LNCAP (cell line): ENCODE data around the gene BLNK.

Experiments
- TF ChIP-seq, protein P1 (sequence below): fragments of 450-650 bp; IDR thresholded peaks from 2 replicates; pipeline ENCODE4 v1.5.1; 2017; ENCODE audit warnings: mild to moderate bottlenecking

Gene BLNK

DNA sequence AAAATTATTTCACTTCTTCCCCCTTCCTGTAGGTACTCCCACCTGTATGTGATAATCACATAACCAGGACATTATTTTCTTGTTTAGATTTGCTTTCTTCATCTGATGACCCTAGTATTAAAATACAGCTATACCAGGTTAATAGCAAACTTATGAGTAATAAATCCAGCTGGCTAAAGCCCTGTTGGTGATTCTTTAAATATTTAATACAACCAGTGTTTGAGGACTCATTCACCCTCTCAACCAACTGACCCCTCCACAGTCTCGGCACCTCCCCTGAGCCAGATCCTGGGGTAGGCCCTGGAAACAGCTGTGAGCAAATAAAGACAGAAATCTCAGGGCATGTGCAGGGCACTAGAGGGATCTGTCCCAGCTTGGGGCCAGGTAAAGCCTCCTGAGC, 58.5 kb downstream of the BLNK start:
- TF ChIP-seq, protein P1, sequence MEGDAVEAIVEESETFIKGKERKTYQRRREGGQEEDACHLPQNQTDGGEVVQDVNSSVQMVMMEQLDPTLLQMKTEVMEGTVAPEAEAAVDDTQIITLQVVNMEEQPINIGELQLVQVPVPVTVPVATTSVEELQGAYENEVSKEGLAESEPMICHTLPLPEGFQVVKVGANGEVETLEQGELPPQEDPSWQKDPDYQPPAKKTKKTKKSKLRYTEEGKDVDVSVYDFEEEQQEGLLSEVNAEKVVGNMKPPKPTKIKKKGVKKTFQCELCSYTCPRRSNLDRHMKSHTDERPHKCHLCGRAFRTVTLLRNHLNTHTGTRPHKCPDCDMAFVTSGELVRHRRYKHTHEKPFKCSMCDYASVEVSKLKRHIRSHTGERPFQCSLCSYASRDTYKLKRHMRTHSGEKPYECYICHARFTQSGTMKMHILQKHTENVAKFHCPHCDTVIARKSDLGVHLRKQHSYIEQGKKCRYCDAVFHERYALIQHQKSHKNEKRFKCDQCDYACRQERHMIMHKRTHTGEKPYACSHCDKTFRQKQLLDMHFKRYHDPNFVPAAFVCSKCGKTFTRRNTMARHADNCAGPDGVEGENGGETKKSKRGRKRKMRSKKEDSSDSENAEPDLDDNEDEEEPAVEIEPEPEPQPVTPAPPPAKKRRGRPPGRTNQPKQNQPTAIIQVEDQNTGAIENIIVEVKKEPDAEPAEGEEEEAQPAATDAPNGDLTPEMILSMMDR, result no peak

DNA sequence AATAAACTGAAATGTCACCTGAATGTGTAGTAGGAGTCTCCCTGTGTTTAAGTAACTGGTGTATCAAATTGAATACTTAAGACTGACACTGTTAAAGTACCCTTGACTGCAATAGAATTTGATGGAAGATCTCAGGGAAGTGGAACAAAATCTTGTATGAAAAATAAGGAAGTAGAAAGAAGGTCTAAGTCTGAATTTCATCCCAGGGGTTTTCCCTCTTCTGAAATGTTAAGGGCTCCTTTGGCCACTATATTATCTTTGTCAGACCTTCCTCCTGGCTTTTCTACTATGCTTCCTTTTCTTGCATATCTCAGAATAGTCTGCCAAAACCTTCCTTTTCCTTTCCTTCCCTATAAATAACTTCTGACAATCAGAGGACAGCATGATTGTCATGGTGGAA, 59.6 kb downstream of the BLNK start:
- TF ChIP-seq, protein P1, result no peak

DNA sequence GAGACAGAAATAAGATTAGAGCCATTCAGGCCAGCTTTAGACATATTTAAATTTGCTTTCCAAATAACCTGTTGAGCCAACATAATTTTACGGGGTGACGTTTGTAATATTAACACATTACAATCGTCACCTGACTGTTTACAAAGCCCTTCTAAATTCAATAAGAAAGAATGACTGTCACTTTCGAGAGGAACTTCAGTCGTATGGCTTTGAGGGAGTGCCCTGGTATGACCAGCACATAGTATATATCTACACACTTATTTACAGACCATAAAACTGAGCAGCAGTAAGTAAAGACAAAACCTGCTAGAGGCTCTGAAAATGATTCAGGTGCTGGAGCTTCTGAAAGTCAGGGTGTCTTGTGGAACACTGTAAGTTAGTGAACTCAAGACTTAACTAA, 62.4 kb downstream of the BLNK start:
- TF ChIP-seq, protein P1, result no peak

DNA sequence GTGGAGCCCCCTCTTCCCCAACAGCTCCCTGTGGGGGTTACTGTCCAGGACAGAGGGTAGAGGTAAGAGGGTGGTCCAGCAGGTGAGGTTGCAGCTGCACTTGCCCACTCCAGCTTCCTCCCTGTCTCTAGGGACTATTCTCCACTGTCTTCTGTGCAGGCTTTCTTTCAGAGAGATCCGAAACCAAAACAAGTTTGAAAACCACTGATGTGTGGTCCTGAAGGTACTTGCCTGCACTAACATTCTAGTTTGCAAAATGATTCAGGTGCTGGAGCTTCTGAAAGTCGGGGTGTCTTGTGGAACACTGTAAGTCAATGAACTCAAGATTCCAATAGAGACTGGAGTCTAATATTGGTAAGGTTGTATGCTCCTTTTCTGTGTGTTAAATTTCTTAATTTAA, 63.1 kb downstream of the BLNK start:
- TF ChIP-seq, protein P1, result no peak

DNA sequence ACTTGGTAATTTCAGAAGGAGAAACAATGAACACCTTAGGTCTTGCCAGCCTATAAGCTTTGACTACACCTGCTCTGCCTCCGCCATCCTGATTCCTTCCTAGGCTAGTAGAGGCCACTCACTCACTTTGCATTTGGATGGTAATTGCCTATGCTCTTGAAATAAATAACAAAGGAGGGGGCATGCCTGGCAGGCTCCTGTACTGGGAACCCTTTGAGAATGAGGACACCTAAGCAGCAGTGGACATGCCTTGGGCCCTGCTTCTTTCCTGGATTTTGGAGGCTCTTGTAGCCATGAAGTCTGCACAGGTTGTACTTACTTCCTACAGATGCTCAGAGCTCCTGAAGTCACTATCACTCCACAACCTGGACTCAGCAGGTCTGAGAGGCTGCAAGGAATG, 65.8 kb downstream of the BLNK start:
- TF ChIP-seq, protein P1, result no peak

DNA sequence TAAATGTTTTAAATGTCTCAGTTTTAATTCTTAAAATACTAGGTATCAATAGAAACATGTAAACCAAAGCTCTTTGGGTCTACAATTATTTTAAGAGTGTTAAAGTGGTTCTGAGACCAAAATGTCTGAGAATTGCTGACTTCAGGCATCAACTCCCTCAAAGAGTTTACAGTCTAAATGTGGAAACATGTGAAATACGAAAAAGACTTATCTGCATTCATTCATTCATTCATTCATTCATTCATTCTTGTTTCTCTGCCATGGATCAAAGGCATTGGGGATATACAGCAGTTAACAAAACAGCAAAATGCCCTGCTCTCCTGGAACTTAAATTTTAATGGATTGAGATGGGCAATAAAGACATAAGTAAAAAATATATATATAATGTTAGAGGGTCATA, 69.8 kb downstream of the BLNK start:
- TF ChIP-seq, protein P1, result no peak

DNA sequence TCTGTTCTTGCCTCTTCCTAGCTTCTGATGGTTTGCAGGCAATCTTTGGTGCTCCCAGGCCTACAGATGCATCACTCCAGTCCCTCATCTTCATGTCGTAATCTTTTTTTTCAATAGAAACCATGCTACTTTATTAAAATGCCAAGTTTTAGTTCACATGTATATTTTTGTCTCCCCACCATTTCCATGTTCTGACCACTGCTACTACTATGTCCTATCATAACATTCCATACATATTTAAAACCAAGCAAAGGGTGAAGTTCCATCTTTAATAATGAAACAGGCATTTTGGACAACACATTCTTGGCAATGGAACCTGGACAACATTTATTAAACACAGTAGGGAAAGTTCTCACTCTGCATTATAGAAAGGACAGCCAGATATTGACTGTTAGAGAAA, 82.5 kb downstream of the BLNK start:
- TF ChIP-seq, protein P1, result no peak

DNA sequence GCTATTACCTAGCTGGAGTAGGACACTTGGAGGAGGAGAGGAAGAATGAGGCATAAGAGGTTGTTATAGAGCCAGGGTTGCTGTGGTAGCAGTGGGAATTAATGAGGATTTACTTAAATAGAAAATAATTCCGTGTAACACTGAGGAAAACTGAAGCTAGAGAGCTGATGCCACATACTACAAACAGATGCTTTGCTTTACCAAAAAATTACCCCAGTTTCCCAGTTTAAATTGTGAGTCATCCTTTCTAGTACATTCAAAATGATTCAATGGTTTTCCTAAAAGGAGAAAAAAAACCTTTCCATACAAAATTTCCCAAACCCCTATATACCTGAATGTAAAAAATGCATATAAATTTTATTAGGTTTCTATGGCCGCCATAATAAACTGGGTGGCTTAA, 82.9 kb downstream of the BLNK start:
- TF ChIP-seq, protein P1, result no peak
